ENCODE data around the gene PDE8A.

GRCh38 chr15:84976746-84977345, 4.8 kb upstream of the PDE8A start:
- TF ChIP-seq CTCF (IDR thresholded peaks at IDR 0.05; ENCODE audit: poor library complexity) (no peak), EZH2 (IDR thresholded peaks at IDR 0.05; ENCODE audit: borderline replicate concordance) (no peak)
